ENCODE data around the gene AKT1.

Gene AKT1

DNA sequence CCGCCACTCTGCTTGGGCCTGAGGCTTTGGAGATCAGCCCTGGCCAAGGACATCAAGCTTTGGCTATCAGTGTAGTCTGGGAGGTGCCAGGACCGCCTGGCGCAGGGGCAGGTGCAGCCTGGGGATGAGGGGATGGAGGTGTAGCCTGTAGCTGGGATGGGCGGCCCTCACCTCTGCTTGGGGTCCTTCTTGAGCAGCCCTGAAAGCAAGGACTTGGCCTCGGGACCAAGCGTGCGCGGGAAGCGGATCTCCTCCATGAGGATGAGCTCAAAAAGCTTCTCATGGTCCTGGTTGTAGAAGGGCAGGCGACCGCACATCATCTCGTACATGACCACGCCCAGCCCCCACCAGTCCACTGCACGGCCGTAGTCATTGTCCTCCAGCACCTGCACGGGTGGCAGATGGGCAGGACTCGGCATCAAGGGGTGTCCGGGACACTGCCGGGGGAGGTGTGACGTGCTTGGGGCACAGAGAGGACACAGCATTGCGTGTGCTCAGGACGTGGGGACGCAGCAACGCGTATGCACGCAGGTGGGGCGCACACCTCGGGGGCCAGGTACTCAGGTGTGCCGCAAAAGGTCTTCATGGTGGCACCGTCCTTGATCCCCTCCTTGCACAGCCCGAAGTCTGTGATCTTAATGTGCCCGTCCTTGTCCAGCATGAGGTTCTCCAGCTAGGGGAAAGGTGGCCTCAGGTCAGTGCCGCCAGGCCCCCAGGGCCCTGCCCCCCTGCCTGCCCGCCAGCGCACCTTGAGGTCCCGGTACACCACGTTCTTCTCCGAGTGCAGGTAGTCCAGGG is 22.6 kb downstream of the AKT1 start:
- no peak for DNase-seq (ENCODE audit: low spot score)

DNA sequence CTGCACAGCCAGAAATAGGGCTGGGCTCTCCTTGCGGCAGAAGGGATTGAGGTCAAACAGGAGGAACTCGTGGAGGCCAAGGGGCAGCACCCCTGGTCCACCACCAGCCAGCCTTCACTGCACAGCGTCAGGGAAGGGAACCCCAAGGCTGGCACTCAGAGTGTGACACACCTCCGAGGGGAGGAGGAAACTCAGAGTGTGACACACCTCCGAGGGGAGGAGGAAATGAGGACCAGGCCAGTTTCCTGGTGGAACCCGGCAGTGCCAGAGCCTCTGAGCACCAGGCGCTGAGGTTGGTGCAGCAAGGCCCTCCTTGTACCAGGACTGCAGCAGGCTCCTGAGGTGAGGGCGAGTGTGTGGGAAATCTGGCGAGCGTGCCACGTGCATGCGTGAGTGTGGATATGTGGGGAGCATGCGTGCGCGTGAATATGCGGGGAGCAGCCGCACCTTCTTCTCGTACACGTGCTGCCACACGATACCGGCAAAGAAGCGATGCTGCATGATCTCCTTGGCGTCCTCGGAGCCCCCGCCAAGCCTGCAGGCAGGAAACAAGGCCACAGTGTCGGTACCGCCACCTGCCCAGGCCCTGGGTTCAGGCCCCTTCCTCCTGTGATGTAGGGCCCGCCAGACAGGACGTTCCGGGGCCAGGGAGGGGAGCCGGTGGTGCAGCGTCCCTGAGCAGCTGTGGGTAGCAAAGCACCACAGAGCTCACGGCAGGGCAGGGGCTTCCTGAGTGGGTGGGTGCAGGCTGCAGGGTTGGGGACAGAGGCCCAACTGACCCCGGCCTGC is 23.4 kb downstream of the AKT1 start:
- DNase-seq (ENCODE audit: low spot score): no peak

DNA sequence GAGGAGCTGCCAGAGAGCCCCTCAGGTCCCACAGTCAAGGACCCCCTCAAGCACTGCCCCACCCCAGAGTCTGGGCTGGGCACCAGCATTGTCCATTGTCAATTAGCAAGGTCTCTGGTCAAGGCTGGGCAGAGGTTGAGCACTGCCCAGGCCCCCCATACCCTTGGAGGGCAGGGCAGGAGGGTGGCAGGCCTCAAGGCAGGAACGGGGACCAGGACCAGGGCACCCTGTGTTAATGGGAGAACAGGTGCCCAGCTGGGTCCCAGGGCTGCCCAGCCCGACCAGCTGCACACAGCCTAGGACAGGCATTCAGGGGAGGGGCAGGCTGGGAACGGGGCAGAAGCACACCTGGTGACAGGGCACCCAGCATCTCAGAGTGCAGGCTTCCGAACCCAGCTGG is 24.2 kb downstream of the AKT1 start:
- no peak for DNase-seq (ENCODE audit: low spot score)

GRCh38 chr14:104770851-104771272 is 24.7 kb downstream of the AKT1 start:
- no peak for DNase-seq (ENCODE audit: low spot score)

GRCh38 chr14:104770072-104770579 is 25.4 kb downstream of the AKT1 start:
- DNase-seq (ENCODE audit: low spot score): no peak

DNA sequence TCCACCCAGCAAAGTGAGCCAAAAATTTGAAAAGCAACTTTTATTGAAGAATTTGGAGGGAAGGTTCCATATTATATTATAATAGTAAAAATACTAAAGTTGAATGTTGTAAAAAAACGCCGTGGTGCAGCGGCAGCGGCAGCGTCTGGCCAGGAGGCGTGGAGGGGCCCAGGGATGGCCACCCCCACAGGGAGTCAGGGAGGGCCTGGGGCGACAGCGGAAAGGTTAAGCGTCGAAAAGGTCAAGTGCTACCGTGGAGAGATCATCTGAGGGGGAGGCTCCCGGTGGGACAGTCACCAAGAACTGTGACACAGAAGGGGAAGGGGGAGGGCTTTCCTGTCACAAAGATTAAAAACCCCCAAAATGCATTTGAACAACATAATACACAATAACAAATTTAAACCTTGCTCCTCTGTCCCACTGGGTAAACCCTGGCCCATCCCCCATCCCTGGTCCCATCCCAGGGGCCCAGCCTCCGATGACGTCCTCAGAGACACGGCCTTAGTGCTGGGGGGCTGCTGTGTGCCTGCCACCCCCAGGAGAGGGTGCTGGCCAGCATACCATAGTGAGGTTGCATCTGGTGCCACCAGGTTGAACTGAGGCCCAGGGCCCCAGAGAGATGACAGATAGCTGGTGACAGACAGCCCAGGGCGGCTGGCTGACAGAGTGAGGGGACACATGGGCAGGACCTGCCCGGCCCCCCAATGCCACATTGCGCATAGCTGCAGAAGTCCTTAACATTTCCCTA is 26.1 kb downstream of the AKT1 start:
- no peak for DNase-seq (ENCODE audit: low spot score)

DNA sequence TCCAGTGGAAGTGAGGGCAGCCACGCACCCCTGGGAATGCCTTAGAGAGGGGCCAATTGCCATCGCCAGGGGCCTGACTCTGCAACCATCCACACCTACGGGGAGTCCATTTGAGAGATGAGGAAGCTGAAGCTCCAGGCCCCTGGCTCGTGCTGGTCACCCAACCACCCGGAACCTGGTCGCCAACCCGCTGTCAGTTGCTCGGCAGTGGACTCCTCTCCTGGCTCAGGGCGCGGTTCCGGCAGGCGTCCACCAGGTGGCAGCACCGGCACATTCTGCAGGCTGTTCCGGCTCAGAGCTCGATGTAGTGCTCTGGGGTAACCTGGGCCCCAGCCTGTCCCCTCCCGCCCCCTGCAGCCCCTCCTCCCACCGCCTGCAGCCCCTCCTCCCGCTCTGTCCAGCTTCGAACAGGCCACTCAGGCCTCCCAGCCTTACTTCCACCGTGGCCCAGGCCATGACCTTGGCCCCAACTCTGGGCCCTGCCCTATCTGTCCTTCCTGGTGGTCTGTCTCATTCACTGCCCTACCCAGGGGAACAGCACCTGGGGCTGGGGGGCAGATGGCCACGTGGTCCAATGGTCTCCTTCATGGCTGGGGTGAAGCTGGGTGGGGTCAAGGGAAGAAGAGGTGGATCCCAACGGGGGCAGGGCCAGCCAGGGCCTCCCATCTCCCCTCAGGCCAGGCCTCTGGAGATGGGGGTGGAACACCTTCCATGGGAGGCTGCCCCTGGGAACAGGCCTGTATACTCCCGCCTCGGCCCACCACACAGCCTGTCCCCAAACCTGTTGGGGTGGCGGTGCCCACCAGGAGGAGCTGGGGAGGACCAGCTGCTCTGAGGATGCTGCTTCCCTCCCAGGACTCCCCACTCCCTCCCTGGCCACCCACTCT is 26.9 kb downstream of the AKT1 start:
- peak; percentile 68 for DNase-seq (ENCODE audit: low spot score)

- no peak for DNase-seq (ENCODE audit: low spot score)
Measured at GRCh38 chr14:104767634-104767918, 28.0 kb downstream of the AKT1 start.

DNA sequence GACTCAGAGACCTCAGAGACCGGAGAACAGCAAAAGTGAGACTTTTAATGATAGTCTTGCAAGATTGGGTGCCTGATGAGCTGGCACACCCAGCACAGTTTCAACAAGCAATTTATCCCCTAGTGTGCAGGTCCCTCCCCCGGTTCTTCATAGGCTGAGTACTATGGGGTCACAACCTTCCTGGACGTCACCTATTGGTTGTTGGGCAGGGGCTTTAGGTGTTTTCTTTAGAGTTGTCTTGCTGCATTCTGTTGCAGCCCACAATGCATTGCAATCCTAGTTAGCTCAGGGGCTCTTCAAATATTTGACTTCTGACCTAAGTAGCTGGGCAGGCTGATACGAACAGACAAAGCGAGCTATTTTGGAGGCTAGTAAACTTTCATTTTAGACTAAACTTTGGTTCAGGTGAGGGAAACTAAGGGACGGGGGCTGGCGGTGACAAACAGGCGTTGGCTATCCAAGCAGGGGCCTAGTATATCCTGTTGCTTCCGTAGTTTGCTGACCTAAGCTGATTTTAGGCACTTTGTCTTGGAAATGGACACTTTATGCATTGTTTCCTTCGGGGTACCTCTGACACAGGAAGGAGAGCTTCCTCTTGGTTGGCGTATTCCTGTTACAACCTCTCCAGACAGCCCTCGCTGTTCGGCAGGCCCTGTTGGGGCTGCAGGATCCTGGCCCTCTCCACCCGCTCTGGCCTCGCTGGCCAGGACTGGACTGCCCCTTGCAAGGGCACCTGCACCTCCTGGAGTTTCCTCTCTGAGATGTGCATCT is 28.5 kb downstream of the AKT1 start:
- DNase-seq (ENCODE audit: low spot score): no peak

- DNase-seq (ENCODE audit: low spot score): no peak
Measured at GRCh38 chr14:104766256-104766862, 29.2 kb downstream of the AKT1 start.

GRCh38 chr14:104765517-104765916 is 30.0 kb downstream of the AKT1 start:
- no peak for DNase-seq (ENCODE audit: low spot score)

GRCh38 chr14:104758981-104759969 is 36.3 kb downstream of the AKT1 start:
- DNase-seq (ENCODE audit: low spot score): no peak

GRCh38 chr14:104757681-104758392 is 37.7 kb downstream of the AKT1 start:
- no peak for DNase-seq (ENCODE audit: low spot score)

GRCh38 chr14:104757238-104757585 is 38.3 kb downstream of the AKT1 start:
- DNase-seq (ENCODE audit: low spot score): no peak

DNA sequence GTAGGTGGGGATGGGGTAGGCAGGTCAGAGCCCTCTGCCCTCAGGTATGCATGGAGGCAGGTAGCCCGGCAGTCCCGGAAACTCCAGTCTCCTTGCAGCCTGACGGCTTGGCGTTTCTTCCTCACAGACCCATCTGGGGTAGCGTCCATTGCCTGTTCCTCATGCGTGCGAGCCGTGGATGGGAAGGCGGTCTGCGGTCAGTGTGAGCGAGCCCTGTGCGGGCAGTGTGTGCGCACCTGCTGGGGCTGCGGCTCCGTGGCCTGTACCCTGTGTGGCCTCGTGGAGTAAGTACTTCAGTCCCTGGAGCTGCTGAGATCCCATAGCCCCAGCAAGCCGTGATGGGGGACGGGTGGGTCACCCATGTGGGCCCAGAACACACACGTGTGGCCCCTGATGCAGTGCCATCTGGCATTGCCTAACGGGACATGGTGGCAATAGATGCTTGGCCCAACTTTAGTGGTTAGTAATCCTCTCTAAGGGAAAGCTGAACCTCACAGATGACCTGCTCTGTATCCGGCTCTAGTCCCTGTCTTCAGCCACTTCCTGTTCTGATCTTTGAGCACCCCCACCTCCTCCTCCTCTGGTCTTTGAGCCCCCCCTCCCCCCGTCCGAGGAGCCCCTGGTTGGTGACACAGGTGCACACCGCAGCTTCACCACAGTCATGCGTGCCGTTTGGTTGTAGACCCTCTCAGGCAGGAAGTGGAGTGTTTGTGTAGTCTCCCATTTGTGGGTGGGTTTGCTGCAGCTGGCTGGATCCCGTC is 38.9 kb downstream of the AKT1 start:
- DNase-seq (ENCODE audit: low spot score): no peak

- DNase-seq (ENCODE audit: low spot score): no peak
Measured at GRCh38 chr14:104755621-104756020, 39.9 kb downstream of the AKT1 start.

- DNase-seq (ENCODE audit: low spot score): no peak
Measured at GRCh38 chr14:104754213-104754851, 41.2 kb downstream of the AKT1 start.

Measured in putamen (tissue), 1 donor.